ENCODE measurements around the gene MYO16. TPM values are rescaled to one million over a fixed set of nuclear protein-coding genes. Genes with fewer than 3 reads are reported as not detected.

Gene MYO16
- total and polyA plus RNA-seq, 7 donors = 0.01 to 0.46 (median 0.30) TPM

- WGBS, 3 donors = 75 to 77% (median 76%) methylated on average over 7 of the region's 7 CpGs
- no peaks in the 10 kb centered on the region for H3K36me3 ChIP-seq (ENCODE audit: insufficient read depth in 1 of 2, low read depth in 1 of 2)
- no peak overlapping the region for H3K27ac ChIP-seq
- H3K4me1 ChIP-seq = no peaks in the 10 kb centered on the region
- H3K4me3 ChIP-seq = no peak overlapping the region
- no peak for DNase-seq
- no peak for TF ChIP-seq CTCF (IDR thresholded peaks at IDR 0.05)
- ATAC-seq = no peak
- intact Hi-C loops (cut with DNase I) = no loop called here
- no peaks in the 10 kb centered on the region for H3K27me3 ChIP-seq (ENCODE audit: insufficient read depth in 3 of 3, low read length in 2 of 3)
- no peaks in the 10 kb centered on the region for H3K9me3 ChIP-seq
These were observed 406.8 kb downstream of the MYO16 start for GRCh38 chr13:109036078-109036780.

GRCh38 chr13:109043636-109044035, 414.2 kb downstream of the MYO16 start:
- H3K27me3 ChIP-seq (ENCODE audit: insufficient read depth in 3 of 3, low read length in 2 of 3) = no peaks in the 10 kb centered on the region
- ATAC-seq (no peak), DNase-seq (no peak)
- H3K4me3 ChIP-seq = no peak overlapping the region
- intact Hi-C loops (cut with DNase I) = no loop called here
- H3K9me3 ChIP-seq = no peaks in the 10 kb centered on the region
- H3K4me1 ChIP-seq = no peaks in the 10 kb centered on the region
- 57 to 77% (median 68%) methylated on average over 3 of the region's 3 CpGs for WGBS, 3 donors
- no peaks in the 10 kb centered on the region for H3K36me3 ChIP-seq (ENCODE audit: insufficient read depth in 1 of 2, low read depth in 1 of 2)
- no peak overlapping the region for H3K27ac ChIP-seq
- TF ChIP-seq CTCF (IDR thresholded peaks at IDR 0.05) = no peak

- Histone ChIP-seq H3K27ac (no peak overlapping the region), H3K4me1 (no peaks in the 10 kb centered on the region), H3K9me3 (no peaks in the 10 kb centered on the region), H3K4me3 (no peak overlapping the region), H3K36me3 (ENCODE audit: insufficient read depth in 1 of 2, low read depth in 1 of 2) (no peaks in the 10 kb centered on the region), H3K27me3 (ENCODE audit: insufficient read depth in 3 of 3, low read length in 2 of 3) (no peaks in the 10 kb centered on the region)
- ATAC-seq = no peak
- DNase-seq = no peak
- intact Hi-C loops (cut with DNase I) = no loop called here
- no peak for TF ChIP-seq CTCF (IDR thresholded peaks at IDR 0.05)
These were observed 426.4 kb downstream of the MYO16 start for GRCh38 chr13:109055850-109056249.

- Histone ChIP-seq H3K36me3 (ENCODE audit: insufficient read depth in 1 of 2, low read depth in 1 of 2) (no peaks in the 10 kb centered on the region), H3K9me3 (no peaks in the 10 kb centered on the region), H3K4me1 (no peaks in the 10 kb centered on the region), H3K27me3 (ENCODE audit: insufficient read depth in 3 of 3, low read length in 2 of 3) (no peaks in the 10 kb centered on the region), H3K27ac (no peak overlapping the region), H3K4me3 (no peak overlapping the region)
- 64 to 77% (median 66%) methylated on average over 5 of the region's 5 CpGs for WGBS, 3 donors
- no peak for TF ChIP-seq CTCF (IDR thresholded peaks at IDR 0.05)
- DNase-seq = no peak
- intact Hi-C loops (cut with DNase I) = no loop called here
- no peak for ATAC-seq
These were observed 428.7 kb downstream of the MYO16 start for GRCh38 chr13:109058087-109058486.

GRCh38 chr13:109072505-109072904, 443.1 kb downstream of the MYO16 start:
- WGBS, 3 donors = 78 to 82% (median 79%) methylated on average over 3 of the region's 3 CpGs
- no peak for TF ChIP-seq CTCF (IDR thresholded peaks at IDR 0.05)
- H3K4me3 ChIP-seq = no peak overlapping the region
- H3K36me3 ChIP-seq (ENCODE audit: insufficient read depth in 1 of 2, low read depth in 1 of 2) = no peaks in the 10 kb centered on the region
- ATAC-seq = no peak
- no peaks in the 10 kb centered on the region for H3K27me3 ChIP-seq (ENCODE audit: insufficient read depth in 3 of 3, low read length in 2 of 3)
- DNase-seq = no peak
- H3K27ac ChIP-seq = no peak overlapping the region
- H3K4me1 ChIP-seq = no peaks in the 10 kb centered on the region
- H3K9me3 ChIP-seq = no peaks in the 10 kb centered on the region
- intact Hi-C loops (cut with DNase I) = no loop called here

Measured in psoas muscle (tissue), 8 donors.